GM12874 (cell line): ENCODE results near the gene MRPS25.

Experiments used
- CTCF ChIP-seq: IDR thresholded peaks from 2 replicates; pipeline ENCODE4 v1.5.1; 2011; ENCODE audit warnings: low read depth, mild to moderate bottlenecking, control low read depth, low read length, moderate library complexity; ENCODE audit not compliant: insufficient read depth

MRPS25 gene

DNA sequence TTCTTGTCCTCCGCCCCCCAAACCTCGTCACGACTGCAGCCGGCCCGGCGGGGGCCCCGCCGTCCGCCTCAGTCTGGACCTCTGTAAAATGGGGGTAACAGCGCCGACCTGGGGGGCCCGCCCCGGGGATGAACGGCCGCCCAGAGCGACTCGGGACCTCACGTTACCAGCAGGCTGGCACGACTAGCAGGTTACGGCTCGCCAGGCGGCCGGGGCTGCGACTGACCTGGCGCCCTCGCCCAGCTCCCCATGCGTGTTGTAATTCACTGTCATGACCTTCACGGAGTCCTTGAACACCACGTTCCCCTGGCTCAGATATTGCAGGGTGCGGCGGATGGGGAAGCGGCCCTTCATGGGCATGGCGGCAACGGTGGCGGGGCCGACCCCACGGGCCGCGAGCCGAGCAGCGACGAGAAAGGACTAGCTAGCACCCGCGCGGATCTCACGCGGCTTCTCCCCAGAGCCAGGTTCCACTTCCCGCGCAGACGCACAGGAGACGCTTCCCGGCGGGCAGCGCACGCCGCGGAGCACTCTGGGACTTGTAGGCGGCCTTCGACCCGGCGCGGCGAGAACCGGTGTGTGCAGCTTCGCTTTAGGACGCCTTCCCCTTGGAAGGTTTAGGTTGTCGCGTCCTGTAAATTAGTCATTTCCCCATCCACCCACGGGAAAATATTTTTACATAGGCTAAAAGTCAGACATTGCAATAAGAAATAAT, at the start of gene MRPS25:
Gene MRPS25 (minus strand): TSS at position 481 of the 715 bp plus-strand sequence. CDS start 121 bp downstream, at position 360.
- no peak for TF ChIP-seq CTCF

DNA sequence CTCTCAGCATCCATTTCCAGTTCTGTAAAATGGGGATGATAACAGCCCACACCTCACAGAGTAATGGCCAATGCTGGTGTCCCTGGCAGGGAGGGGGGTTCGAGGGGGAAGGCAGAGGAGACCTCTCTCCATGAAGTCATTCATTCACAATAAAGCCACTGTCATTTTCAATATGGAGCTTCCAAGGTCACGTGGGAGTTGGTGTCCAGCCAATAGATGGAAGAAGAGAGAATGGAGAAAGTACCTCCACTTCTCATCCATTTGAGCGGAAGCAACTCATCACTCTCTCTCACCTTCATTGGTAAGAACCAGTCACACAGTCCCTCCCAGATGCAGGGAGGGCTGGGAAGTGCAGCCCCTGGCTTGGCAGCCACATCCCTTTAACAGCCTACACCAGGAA, 48.8 kb upstream of the MRPS25 start:
- TF ChIP-seq CTCF, result no peak

GRCh38 chr3:15113471-15113870, 48.4 kb upstream of the MRPS25 start:
- no peak for TF ChIP-seq CTCF

- TF ChIP-seq CTCF, result no peak
These were observed 46.9 kb upstream of the MRPS25 start for GRCh38 chr3:15112011-15112410.

GRCh38 chr3:15110206-15110605, 45.1 kb upstream of the MRPS25 start:
- no peak for TF ChIP-seq CTCF

GRCh38 chr3:15108869-15109268, 43.8 kb upstream of the MRPS25 start:
- TF ChIP-seq CTCF, result no peak

GRCh38 chr3:15108082-15108545, 43.0 kb upstream of the MRPS25 start:
- peak; percentile 93 for TF ChIP-seq CTCF
